Testis (tissue), 2 donors: ENCODE data around the gene FDCSP.
"Not testable (repeated sequence)": the region's sequence is repeated elsewhere in the genome, so short reads cannot be mapped to it uniquely, and the experiment has no call there.

Experiments
- POLR2A ChIP-seq: fragments of 450-650 bp; IDR thresholded peaks from one replicate; pipeline ENCODE4 v1.6.1; 2017; ENCODE audit warnings: antibody characterized with exemption, mild to moderate bottlenecking, moderate library complexity
- TF ChIP-seq, protein P1 (sequence below), 3 experiments: fragments of 450-650 bp in 2 of 3; fragments of 200-600 bp in 1 of 3; sonication (generic) in 1 of 3; IDR thresholded peaks; one replicate each; pipeline ENCODE4 v1.5.1; 2016 to 2019; ENCODE audit warnings: antibody characterized with exemption in 3 of 3, mild to moderate bottlenecking in 2 of 3, moderate library complexity in 1 of 3

DNA sequence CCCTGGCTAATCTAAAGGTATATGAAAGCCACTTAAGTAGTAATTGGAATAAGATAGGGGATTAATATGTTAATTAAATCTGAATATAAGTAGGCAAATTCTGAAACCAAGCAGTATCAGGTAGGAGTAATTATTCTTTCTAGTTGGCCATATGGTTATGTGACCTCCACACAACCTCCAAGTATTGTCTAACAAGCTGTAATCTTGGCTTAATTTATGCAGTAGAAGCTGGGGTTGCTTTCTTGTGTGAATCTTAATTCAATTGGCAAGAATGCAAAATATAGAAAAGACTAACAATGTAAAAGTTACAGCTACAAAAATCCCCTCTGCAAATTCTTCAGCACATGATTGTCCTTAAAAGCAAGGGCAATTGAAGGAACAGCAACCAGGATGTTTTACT is 9.8 kb upstream of the FDCSP start:
- TF ChIP-seq, protein P1, sequence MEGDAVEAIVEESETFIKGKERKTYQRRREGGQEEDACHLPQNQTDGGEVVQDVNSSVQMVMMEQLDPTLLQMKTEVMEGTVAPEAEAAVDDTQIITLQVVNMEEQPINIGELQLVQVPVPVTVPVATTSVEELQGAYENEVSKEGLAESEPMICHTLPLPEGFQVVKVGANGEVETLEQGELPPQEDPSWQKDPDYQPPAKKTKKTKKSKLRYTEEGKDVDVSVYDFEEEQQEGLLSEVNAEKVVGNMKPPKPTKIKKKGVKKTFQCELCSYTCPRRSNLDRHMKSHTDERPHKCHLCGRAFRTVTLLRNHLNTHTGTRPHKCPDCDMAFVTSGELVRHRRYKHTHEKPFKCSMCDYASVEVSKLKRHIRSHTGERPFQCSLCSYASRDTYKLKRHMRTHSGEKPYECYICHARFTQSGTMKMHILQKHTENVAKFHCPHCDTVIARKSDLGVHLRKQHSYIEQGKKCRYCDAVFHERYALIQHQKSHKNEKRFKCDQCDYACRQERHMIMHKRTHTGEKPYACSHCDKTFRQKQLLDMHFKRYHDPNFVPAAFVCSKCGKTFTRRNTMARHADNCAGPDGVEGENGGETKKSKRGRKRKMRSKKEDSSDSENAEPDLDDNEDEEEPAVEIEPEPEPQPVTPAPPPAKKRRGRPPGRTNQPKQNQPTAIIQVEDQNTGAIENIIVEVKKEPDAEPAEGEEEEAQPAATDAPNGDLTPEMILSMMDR (IDR thresholded peaks at IDR 0.05): not testable (repeated sequence)
- not testable (repeated sequence) for TF ChIP-seq POLR2A
